Ammon's horn (tissue), 1 donor: Measurements from ENCODE around the gene RABL6.

Source experiments
- DNase-seq: peaks from one replicate; pipeline ENCODE4 v3.0.0-alpha.2; 2016; ENCODE audit warnings: low spot score

The RABL6 gene

GRCh38 chr9:136847088-136847825 lies 39.5 kb downstream of the RABL6 start:
- no peak for DNase-seq

- no peak for DNase-seq
Observed at GRCh38 chr9:136847826-136848392, 40.2 kb downstream of the RABL6 start.

- no peak for DNase-seq
Observed at GRCh38 chr9:136848393-136849037, 40.8 kb downstream of the RABL6 start.

- DNase-seq = peak; percentile 99
Observed at GRCh38 chr9:136849038-136849959, 41.6 kb downstream of the RABL6 start, which contains the start of gene PHPT1. Gene PHPT1 (plus strand): TSS chr9:136849409. CDS start chr9:136849431, 22 bp downstream.

- no peak for DNase-seq
Observed at GRCh38 chr9:136849960-136850865, 42.5 kb downstream of the RABL6 start.

- no peak for DNase-seq
Observed at GRCh38 chr9:136850866-136851775, 43.4 kb downstream of the RABL6 start.

GRCh38 chr9:136851941-136852663 lies 44.4 kb downstream of the RABL6 start, which contains the start of gene MAMDC4:
Gene MAMDC4 (plus strand): TSS chr9:136852346. CDS start chr9:136852417, 71 bp downstream.
- no peak for DNase-seq

- DNase-seq = no peak
Observed at GRCh38 chr9:136852664-136853595, 45.2 kb downstream of the RABL6 start.

GRCh38 chr9:136853596-136854112 lies 45.9 kb downstream of the RABL6 start:
- no peak for DNase-seq

GRCh38 chr9:136854113-136854841 lies 46.5 kb downstream of the RABL6 start:
- DNase-seq = no peak

- no peak for DNase-seq
Observed at GRCh38 chr9:136854842-136855460, 47.2 kb downstream of the RABL6 start.

- DNase-seq = no peak
Observed at GRCh38 chr9:136855461-136856078, 47.8 kb downstream of the RABL6 start.

GRCh38 chr9:136856079-136856476 lies 48.3 kb downstream of the RABL6 start:
- no peak for DNase-seq

- DNase-seq = no peak
Observed at GRCh38 chr9:136856541-136857141, 48.9 kb downstream of the RABL6 start.

- DNase-seq = no peak
Observed at GRCh38 chr9:136857166-136857565, 49.4 kb downstream of the RABL6 start.
